ENCODE measurements around the gene TRAPPC3L. TPM values are rescaled to one million over a fixed set of nuclear protein-coding genes. Genes with fewer than 3 reads are reported as not detected.

TRAPPC3L gene
- total RNA-seq, 1 experiment from 2014 or later: not detected

- no TSS peak for BruUV-seq (replicated peaks)
Measured at GRCh38 chr6:116568821-116569755, 23.6 kb upstream of the TRAPPC3L start.

GRCh38 chr6:116568111-116568510 lies 22.6 kb upstream of the TRAPPC3L start:
- no peak for DNase-seq
- Mint-ChIP-seq H3K4me3 (ENCODE audit: low read depth, unreplicated experiment) (no peak overlapping the region), H3K9me3 (ENCODE audit: low read depth, unreplicated experiment) (no peaks in the 10 kb centered on the region), H3K27ac (ENCODE audit: unreplicated experiment) (no peak overlapping the region), H3K36me3 (ENCODE audit: insufficient read depth, unreplicated experiment) (peaks cover 26% of the 10 kb centered on the region), H3K27me3 (ENCODE audit: unreplicated experiment) (peaks cover 43% of the 10 kb centered on the region), H3K4me1 (ENCODE audit: low read depth, unreplicated experiment) (peaks cover 6% of the 10 kb centered on the region)
- BruUV-seq (replicated peaks): no TSS peak
- no peak for TF ChIP-seq CTCF (IDR thresholded peaks at IDR 0.05; ENCODE audit: unreplicated experiment)
- intact Hi-C loops (cut with micrococcal nuclease; ENCODE audit: unreplicated experiment): no loop called here
- CTCF ChIA-PET: no interaction called here

More at GRCh38 chr6:116568821-116569755, 23.6 kb upstream of the TRAPPC3L start:
- DNase-seq: no peak
- H3K27ac Mint-ChIP-seq (ENCODE audit: unreplicated experiment): no peak overlapping the region
- no peak overlapping the region for H3K4me3 Mint-ChIP-seq (ENCODE audit: low read depth, unreplicated experiment)
- peaks cover 35% of the 10 kb centered on the region for H3K27me3 Mint-ChIP-seq (ENCODE audit: unreplicated experiment)
- peaks cover 6% of the 10 kb centered on the region for H3K4me1 Mint-ChIP-seq (ENCODE audit: low read depth, unreplicated experiment)
- CTCF ChIA-PET: interaction anchor here (1.9 kb wide), 1 partner anchor 68 kb away, joined by 4 read pairs; no protein-coding TSS in a partner anchor
- no peaks in the 10 kb centered on the region for H3K9me3 Mint-ChIP-seq (ENCODE audit: low read depth, unreplicated experiment)
- H3K36me3 Mint-ChIP-seq (ENCODE audit: insufficient read depth, unreplicated experiment): peaks cover 26% of the 10 kb centered on the region
- intact Hi-C loops (cut with micrococcal nuclease; ENCODE audit: unreplicated experiment): no loop called here
- TF ChIP-seq CTCF (IDR thresholded peaks at IDR 0.05; ENCODE audit: unreplicated experiment): no peak

- BruUV-seq (replicated peaks): no TSS peak
- Mint-ChIP-seq H3K4me1 (ENCODE audit: low read depth, unreplicated experiment) (peaks cover 6% of the 10 kb centered on the region), H3K36me3 (ENCODE audit: insufficient read depth, unreplicated experiment) (no peaks in the 10 kb centered on the region), H3K27ac (ENCODE audit: unreplicated experiment) (no peak overlapping the region), H3K9me3 (ENCODE audit: low read depth, unreplicated experiment) (no peaks in the 10 kb centered on the region), H3K27me3 (ENCODE audit: unreplicated experiment) (peaks cover 55% of the 10 kb centered on the region), H3K4me3 (ENCODE audit: low read depth, unreplicated experiment) (peak overlapping the region; percentile 70)
- CTCF ChIA-PET: interaction anchor here (0.6 to 1.4 kb wide), 3 partner anchors 178 to 347 kb away, joined by 3 to 6 read pairs (median 3); no protein-coding TSS in a partner anchor
- TF ChIP-seq CTCF (IDR thresholded peaks at IDR 0.05; ENCODE audit: unreplicated experiment): no peak
- DNase-seq: peak; percentile 11
- intact Hi-C loops (cut with micrococcal nuclease; ENCODE audit: unreplicated experiment): loop anchor here (5.0 kb wide), 1 partner anchor 348 kb away; no protein-coding TSS in a partner anchor
Measured at GRCh38 chr6:116564921-116565872, 19.7 kb upstream of the TRAPPC3L start.

- CTCF ChIA-PET: interaction anchor here (0.6 to 1.2 kb wide), 3 partner anchors 53 to 292 kb away, joined by 3 to 6 read pairs (median 4); partner anchors contain the start of gene CALHM5
- H3K36me3 Mint-ChIP-seq (ENCODE audit: insufficient read depth, unreplicated experiment): no peaks in the 10 kb centered on the region
- H3K4me3 Mint-ChIP-seq (ENCODE audit: low read depth, unreplicated experiment): peak overlapping the region; percentile 70
- TF ChIP-seq CTCF (IDR thresholded peaks at IDR 0.05; ENCODE audit: unreplicated experiment): no peak
- peaks cover 55% of the 10 kb centered on the region for H3K27me3 Mint-ChIP-seq (ENCODE audit: unreplicated experiment)
- DNase-seq: no peak
- BruUV-seq (replicated peaks): no TSS peak
- peaks cover 6% of the 10 kb centered on the region for H3K4me1 Mint-ChIP-seq (ENCODE audit: low read depth, unreplicated experiment)
- no peak overlapping the region for H3K27ac Mint-ChIP-seq (ENCODE audit: unreplicated experiment)
- no peaks in the 10 kb centered on the region for H3K9me3 Mint-ChIP-seq (ENCODE audit: low read depth, unreplicated experiment)
- intact Hi-C loops (cut with micrococcal nuclease; ENCODE audit: unreplicated experiment): loop anchor here (5.0 kb wide), 1 partner anchor 347 kb away; no protein-coding TSS in a partner anchor
Measured at GRCh38 chr6:116564311-116564710, 18.8 kb upstream of the TRAPPC3L start.

Data from Calu3 (cell line).